Hepatocyte (in vitro differentiated cells): ENCODE results near the gene COL15A1.
"Not testable (repeated sequence)": the region's sequence is repeated elsewhere in the genome, so short reads cannot be mapped to it uniquely, and the experiment has no call there.

Source experiments
- CTCF ChIP-seq: fragments of 200-600 bp; sonication (generic); IDR thresholded peaks from 2 replicates; pipeline ENCODE4 v1.5.1; 2016; ENCODE audit warnings: antibody characterized with exemption, mild to moderate bottlenecking; ENCODE audit not compliant: poor library complexity
- EZH2 ChIP-seq: fragments of 200-600 bp; sonication (generic); IDR thresholded peaks from 2 replicates; pipeline ENCODE4 v1.6.1; 2016; ENCODE audit warnings: antibody characterized with exemption, mild to moderate bottlenecking, borderline replicate concordance
- EZH2phosphoT487 ChIP-seq: fragments of 200-600 bp; sonication (generic); IDR thresholded peaks from one replicate; pipeline ENCODE4 v1.6.1; 2018; ENCODE audit warnings: antibody characterized with exemption, mild to moderate bottlenecking, low read depth, moderate library complexity; ENCODE audit not compliant: unreplicated experiment, severe bottlenecking

GRCh38 chr9:99010393-99010792, 66.7 kb downstream of the COL15A1 start:
- not testable (repeated sequence) for TF ChIP-seq CTCF, EZH2, EZH2phosphoT487
